Spleen (tissue), 11 donors: ENCODE results near the gene ITFG1. TPM values are rescaled to one million over a fixed set of nuclear protein-coding genes. Genes with fewer than 3 reads are reported as not detected.

Source experiments
- DNase-seq: peaks from one replicate; pipeline ENCODE4 v3.0.0-alpha.2; 2020
- H3K27ac ChIP-seq, 8 donors: fragments of 200-600 bp; sonication (generic) in 7 of 8; 1 replicate in 4 of 8; 2 replicates in 4 of 8; pipeline versions ENCODE4 v1.5.0 to v1.8.0; 2016 to 2021; ENCODE audit warnings: inconsistent platforms in 4 of 8, mild to moderate bottlenecking in 4 of 8, moderate library complexity in 1 of 8
- H3K27me3 ChIP-seq, 7 donors: fragments of 200-600 bp; sonication (generic) in 6 of 7; replicated peaks in 1 of 7; 1 replicate in 4 of 7; 2 replicates in 3 of 7; pipeline versions ENCODE4 v1.5.0 to v1.8.0; 2016 to 2021; ENCODE audit warnings: inconsistent platforms in 3 of 7, mild to moderate bottlenecking in 1 of 7
- H3K36me3 ChIP-seq, 6 donors: fragments of 200-600 bp; sonication (generic) in 5 of 6; 1 replicate in 4 of 6; 2 replicates in 2 of 6; pipeline versions ENCODE4 v1.5.0 to v1.8.0; 2016 to 2021; ENCODE audit warnings: inconsistent platforms in 2 of 6
- H3K4me1 ChIP-seq, 6 donors: fragments of 200-600 bp; sonication (generic) in 5 of 6; 1 replicate in 3 of 6; 2 replicates in 3 of 6; pipeline versions ENCODE4 v1.5.0 to v1.8.0; 2016 to 2021; ENCODE audit warnings: inconsistent platforms in 3 of 6
- H3K4me3 ChIP-seq, 8 donors: fragments of 200-600 bp; sonication (generic) in 7 of 8; 1 replicate in 4 of 8; 2 replicates in 4 of 8; pipeline versions ENCODE4 v1.5.0 to v1.8.0; 2016 to 2021; ENCODE audit warnings: inconsistent platforms in 4 of 8, mild to moderate bottlenecking in 4 of 8, moderate library complexity in 2 of 8
- H3K9me3 ChIP-seq, 8 donors: fragments of 200-600 bp; sonication (generic) in 7 of 8; 1 replicate in 4 of 8; 2 replicates in 4 of 8; pipeline versions ENCODE4 v1.5.0 to v1.8.0; 2016 to 2021; ENCODE audit warnings: inconsistent platforms in 4 of 8
- CTCF ChIP-seq, 11 experiments: fragments of 200-600 bp in 7 of 11; fragments of 450-650 bp in 4 of 11; sonication (generic) in 4 of 11; IDR thresholded peaks in 8 of 11; conservative IDR thresholded peaks in 3 of 11; 1 replicate in 7 of 11; 2 replicates in 4 of 11; pipeline versions ENCODE4 v1.4.0 to v1.8.0; 2016 to 2021; ENCODE audit warnings: antibody characterized with exemption in 11 of 11, inconsistent platforms in 4 of 11, mild to moderate bottlenecking in 1 of 11
- POLR2A ChIP-seq, 3 donors: fragments of 450-650 bp; IDR thresholded peaks; one replicate each; pipeline ENCODE4 v1.5.1; 2017; ENCODE audit warnings: antibody characterized with exemption in 3 of 3, mild to moderate bottlenecking in 1 of 3
- POLR2AphosphoS5 ChIP-seq, 3 donors: sonication (generic); formaldehyde crosslinking; IDR thresholded peaks; one replicate each; pipeline ENCODE4 v1.5.1; 2017; ENCODE audit warnings: antibody characterized with exemption in 3 of 3
- WGBS, 5 donors: extraction: QIAGEN DNeasy Blood & Tissue Kit in 3 of 5; methylation state at CpG; one replicate each; pipeline versions ENCODE4 v1.1.5 to v1.1.7; 2013 to 2018; 5-methylcytosine and 5-hydroxymethylcytosine counted together
- intact Hi-C: fragments of 100-400 bp; cut with DNase I; formaldehyde crosslinking; loops from one replicate; pipeline ENCODE4 v1.15.0; 2023; ENCODE audit warnings: low total_unique reads
- polyA plus RNA-seq, 3 donors: library from polyadenylated mRNA; stranded (reverse); fragments of 200-250 nt; gene quantifications; one replicate each; pipeline ENCODE4 v1.2.1, GENCODE V29; 2013
- total RNA-seq, 7 donors: library from RNA; depleted of rRNA in 3 of 7; stranded (reverse); fragments of >200 nt in 3 of 7; fragmentation: NEBNext Ultra II Directional in 4 of 7; extraction: Animal tissue kit (Norgen Biotek cat#: 25700) in 4 of 7; gene quantifications; one replicate each; pipeline versions ENCODE4 v1.1.0 to v1.2.1, GENCODE V29; 2016 to 2021
- donor health status: healthy with polysubstance abuse.
- donor health status: DM: no; HTN: no; CAD: no; lungs with moderate emphysema.
- donor health status: DM: no; HTN: no; CAD: no.
- donor health status: Bipolar disorder and iron deficiency.
- donor health status: healthy.
- donor health status: DM: no; HTN: no; CAD: no.
- donor health status: DM: yes; HTN: yes; CAD: no.

ITFG1 gene
- total and polyA plus RNA-seq, 10 donors, result 9.0 to 62.3 (median 47.6) TPM

- intact Hi-C loops, result no loop called here
- peaks cover 0 to 32% (median 10%) of the 10 kb centered on the region in 6 donors for H3K4me1 ChIP-seq
- TF ChIP-seq POLR2AphosphoS5 (IDR thresholded peaks at IDR 0.05), result no peak
- TF ChIP-seq POLR2A (IDR thresholded peaks at IDR 0.05), result no peak
- TF ChIP-seq CTCF (IDR thresholded peaks at IDR 0.05 in 8 of 11, conservative IDR thresholded peaks at IDR 0.05 in 3 of 11), result no peak
- H3K4me3 ChIP-seq, result no peak overlapping the region
- DNase-seq, result no peak
- H3K36me3 ChIP-seq, result no peaks in the 10 kb centered on the region
- no peaks in the 10 kb centered on the region for H3K9me3 ChIP-seq
- no peak overlapping the region for H3K27ac ChIP-seq
- H3K27me3 ChIP-seq, result no peaks in the 10 kb centered on the region
These were observed 328.6 kb downstream of the ITFG1 start for GRCh38 chr16:47132308-47132707.

GRCh38 chr16:47129755-47130435, 331.0 kb downstream of the ITFG1 start:
- Histone ChIP-seq H3K27ac (no peak overlapping the region), H3K9me3 (no peaks in the 10 kb centered on the region), H3K27me3 (no peaks in the 10 kb centered on the region), H3K4me1 (peaks cover 0 to 16% (median 2%) of the 10 kb centered on the region in 6 donors), H3K4me3 (no peak overlapping the region), H3K36me3 (no peaks in the 10 kb centered on the region)
- WGBS, 5 donors, result 68 to 84% (median 74%) methylated on average over 7 of the region's 7 CpGs
- intact Hi-C loops, result loop anchor here (10.0 kb wide), 1 partner anchor 75 kb away; no protein-coding TSS in a partner anchor
- TF ChIP-seq CTCF (IDR thresholded peaks at IDR 0.05 in 8 of 11, conservative IDR thresholded peaks at IDR 0.05 in 3 of 11), result no peak
- TF ChIP-seq POLR2A (IDR thresholded peaks at IDR 0.05), result no peak
- no peak for TF ChIP-seq POLR2AphosphoS5 (IDR thresholded peaks at IDR 0.05)
- no peak for DNase-seq

- H3K27me3 ChIP-seq, result no peaks in the 10 kb centered on the region
- 92 to 95% (median 94%) methylated on average over 3 of the region's 3 CpGs for WGBS, 5 donors
- TF ChIP-seq POLR2A (IDR thresholded peaks at IDR 0.05) (no peak), CTCF (IDR thresholded peaks at IDR 0.05 in 8 of 11, conservative IDR thresholded peaks at IDR 0.05 in 3 of 11) (no peak), POLR2AphosphoS5 (IDR thresholded peaks at IDR 0.05) (no peak)
- H3K9me3 ChIP-seq, result no peaks in the 10 kb centered on the region
- H3K27ac ChIP-seq, result no peak overlapping the region
- H3K4me3 ChIP-seq, result no peak overlapping the region
- no peaks in the 10 kb centered on the region for H3K36me3 ChIP-seq
- H3K4me1 ChIP-seq, result peaks cover 0 to 16% (median 2%) of the 10 kb centered on the region in 6 donors
- DNase-seq, result no peak
- intact Hi-C loops, result loop anchor here (10.0 kb wide), 1 partner anchor 73 kb away; no protein-coding TSS in a partner anchor
These were observed 333.3 kb downstream of the ITFG1 start for GRCh38 chr16:47127541-47127940.

GRCh38 chr16:47125757-47126156, 335.1 kb downstream of the ITFG1 start:
- Histone ChIP-seq H3K36me3 (no peaks in the 10 kb centered on the region), H3K27me3 (no peaks in the 10 kb centered on the region), H3K4me1 (peaks cover 0 to 16% (median 2%) of the 10 kb centered on the region in 6 donors), H3K4me3 (no peak overlapping the region), H3K9me3 (no peaks in the 10 kb centered on the region), H3K27ac (no peak overlapping the region)
- intact Hi-C loops, result loop anchor here (10.0 kb wide), 1 partner anchor 71 kb away; no protein-coding TSS in a partner anchor
- no peak for DNase-seq
- WGBS, 5 donors, result 88 to 96% (median 95%) methylated on average over 4 of the region's 4 CpGs
- TF ChIP-seq POLR2AphosphoS5 (IDR thresholded peaks at IDR 0.05) (no peak), POLR2A (IDR thresholded peaks at IDR 0.05) (no peak), CTCF (IDR thresholded peaks at IDR 0.05 in 8 of 11, conservative IDR thresholded peaks at IDR 0.05 in 3 of 11) (no peak)
